Measurements from ENCODE around the gene GCSH. TPM values are rescaled to one million over a fixed set of nuclear protein-coding genes. Genes with fewer than 3 reads are reported as not detected.
"Not testable (repeated sequence)": the region's sequence is repeated elsewhere in the genome, so short reads cannot be mapped to it uniquely, and the experiment has no call there.

GCSH gene
- polyA plus RNA-seq, 1 donor from 2014 or later = 81.8 TPM

- H4K20me1 ChIP-seq (ENCODE audit: insufficient read depth) = no peaks in the 10 kb centered on the region
- H3K27me3 ChIP-seq (ENCODE audit: insufficient read depth, low read depth, low read length) = no peaks in the 10 kb centered on the region
- H2AFZ ChIP-seq (ENCODE audit: low read depth, low read length) = no peak overlapping the region
- H3K9me3 ChIP-seq (ENCODE audit: low read length) = no peaks in the 10 kb centered on the region
- no peak overlapping the region for H3K27ac ChIP-seq (ENCODE audit: low read length)
- H3K4me3 ChIP-seq (ENCODE audit: low read length) = no peak overlapping the region
- H3K79me2 ChIP-seq (replicated peaks; ENCODE audit: insufficient read depth, low read length) = no peaks in the 10 kb centered on the region
- no peak overlapping the region for H3K9ac ChIP-seq (ENCODE audit: low read length)
- no peak overlapping the region for H3K4me2 ChIP-seq (ENCODE audit: low read length)
- H3F3A ChIP-seq (ENCODE audit: insufficient read depth, low read length, poor library complexity, severe bottlenecking) = no peaks in the 10 kb centered on the region
- no peaks in the 10 kb centered on the region for H3K36me3 ChIP-seq (ENCODE audit: insufficient read depth, low read length)
- no peaks in the 10 kb centered on the region for H3K9me2 ChIP-seq (ENCODE audit: insufficient read depth, low read length)
- TF ChIP-seq EP300 (conservative IDR thresholded peaks at IDR 0.05; ENCODE audit: poor library complexity, severe bottlenecking) (no peak), CTCF (IDR thresholded peaks at IDR 0.05; ENCODE audit: poor library complexity, severe bottlenecking) (no peak), TAF1 (IDR thresholded peaks at IDR 0.05; ENCODE audit: low read depth) (no peak)
These were observed 16.3 kb upstream of the GCSH start for GRCh38 chr16:81112453-81112852.

GRCh38 chr16:81109274-81109673 lies 13.1 kb upstream of the GCSH start:
- H3K27ac ChIP-seq (ENCODE audit: low read length); H3F3A ChIP-seq (ENCODE audit: insufficient read depth, low read length, poor library complexity, severe bottlenecking); H2AFZ ChIP-seq (ENCODE audit: low read depth, low read length); H3K4me2 ChIP-seq (ENCODE audit: low read length); H4K20me1 ChIP-seq (ENCODE audit: insufficient read depth); H3K79me2 ChIP-seq (replicated peaks; ENCODE audit: insufficient read depth, low read length); H3K27me3 ChIP-seq (ENCODE audit: insufficient read depth, low read depth, low read length); H3K9me2 ChIP-seq (ENCODE audit: insufficient read depth, low read length); H3K9ac ChIP-seq (ENCODE audit: low read length); H3K4me3 ChIP-seq (ENCODE audit: low read length); H3K36me3 ChIP-seq (ENCODE audit: insufficient read depth, low read length); H3K9me3 ChIP-seq (ENCODE audit: low read length): not testable (repeated sequence)

GRCh38 chr16:81107511-81107910 lies 11.3 kb upstream of the GCSH start:
- Histone ChIP-seq H3K27ac (ENCODE audit: low read length) (no peak overlapping the region), H3K27me3 (ENCODE audit: insufficient read depth, low read depth, low read length) (no peaks in the 10 kb centered on the region), H3K9ac (ENCODE audit: low read length) (no peak overlapping the region), H3F3A (ENCODE audit: insufficient read depth, low read length, poor library complexity, severe bottlenecking) (no peaks in the 10 kb centered on the region), H3K79me2 (replicated peaks; ENCODE audit: insufficient read depth, low read length) (no peaks in the 10 kb centered on the region), H3K36me3 (ENCODE audit: insufficient read depth, low read length) (no peaks in the 10 kb centered on the region), H4K20me1 (ENCODE audit: insufficient read depth) (no peaks in the 10 kb centered on the region), H3K9me2 (ENCODE audit: insufficient read depth, low read length) (no peaks in the 10 kb centered on the region), H3K4me2 (ENCODE audit: low read length) (no peak overlapping the region), H3K9me3 (ENCODE audit: low read length) (no peaks in the 10 kb centered on the region), H3K4me3 (ENCODE audit: low read length) (no peak overlapping the region), H2AFZ (ENCODE audit: low read depth, low read length) (no peak overlapping the region)
- TF ChIP-seq SMC3 (conservative IDR thresholded peaks at IDR 0.05; ENCODE audit: poor library complexity) (no peak), RAD21 (conservative IDR thresholded peaks at IDR 0.05) (no peak), CTCF (IDR thresholded peaks at IDR 0.05; ENCODE audit: poor library complexity, severe bottlenecking) (no peak)
